Psoas muscle (tissue), 8 donors: ENCODE measurements around the gene CPNE7. TPM values are rescaled to one million over a fixed set of nuclear protein-coding genes. Genes with fewer than 3 reads are reported as not detected.

Experiments used
- ATAC-seq, 4 donors: fragments of 200-7000 bp; cut with Tn5 transposase; one replicate each; pipeline ENCODE4 v1.9.1; 2020; ENCODE audit warnings: moderate library complexity in 3 of 4, mild to moderate bottlenecking in 2 of 4
- DNase-seq, 2 donors: peaks; one replicate each; pipeline ENCODE4 v3.0.0-alpha.2; 2020
- H3K27ac ChIP-seq: fragments of 200-600 bp; one replicate; pipeline ENCODE4 v1.8.0; 2022
- H3K27me3 ChIP-seq, 3 donors: fragments of 200-600 bp in 1 of 3; one replicate each; pipeline versions ENCODE4 v1.6.1 to v1.8.0; 2013 to 2022; ENCODE audit warnings: low read length in 2 of 3, mild to moderate bottlenecking in 2 of 3, moderate library complexity in 1 of 3; ENCODE audit not compliant: insufficient read depth in 3 of 3
- H3K36me3 ChIP-seq, 2 donors: fragments of 200-600 bp in 1 of 2; one replicate each; pipeline versions ENCODE4 v1.6.1 to v1.8.0; 2013 to 2022; ENCODE audit warnings: low read depth in 1 of 2, mild to moderate bottlenecking in 1 of 2, moderate library complexity in 1 of 2; ENCODE audit not compliant: insufficient read depth in 1 of 2
- H3K4me1 ChIP-seq: fragments of 200-600 bp; one replicate; pipeline ENCODE4 v1.8.0; 2022
- H3K4me3 ChIP-seq: fragments of 200-600 bp; one replicate; pipeline ENCODE4 v1.8.0; 2022; ENCODE audit warnings: mild to moderate bottlenecking
- H3K9me3 ChIP-seq: fragments of 200-600 bp; one replicate; pipeline ENCODE4 v1.8.0; 2022
- WGBS, 3 donors: extraction: QIAGEN DNeasy Blood & Tissue Kit; methylation state at CpG; one replicate each; pipeline versions ENCODE4 v1.1.6 to v1.1.7; 2013; 5-methylcytosine and 5-hydroxymethylcytosine counted together
- intact Hi-C, 2 donors: fragments of 100-400 bp; cut with DNase I; formaldehyde crosslinking; loops; one replicate each; pipeline versions ENCODE4 v1.11.0 to v1.14.2; 2022
- polyA plus RNA-seq, 3 donors: library from polyadenylated mRNA; stranded (reverse); fragments of 200-250 nt; gene quantifications; one replicate each; pipeline ENCODE4 v1.2.3, GENCODE V29; 2013
- total RNA-seq, 4 donors: library from RNA; stranded (reverse); fragmentation: NEBNext Ultra II Directional in 2 of 4; extraction: Animal tissue kit (Norgen Biotek cat#: 25700) in 2 of 4; gene quantifications; one replicate each; pipeline versions ENCODE4 v1.2.1 to v1.2.4, GENCODE V29; 2021 to 2023
- TF ChIP-seq, protein P1 (sequence below): fragments of 200-600 bp; IDR thresholded peaks from one replicate; pipeline ENCODE4 v1.8.0; 2022; ENCODE audit warnings: antibody characterized with exemption
- donor health status: healthy with polysubstance abuse.
- donor health status: DM: no; HTN: no; CAD: no; lungs with moderate emphysema.
- donor health status: Bipolar disorder and iron deficiency.
- donor health status: healthy.
- donor health status: DM: yes; HTN: yes; CAD: no.
- donor health status: DM: no; HTN: no; CAD: no.
- donor health status: DM: no; HTN: no; CAD: no.
- donor health status: DM: yes; HTN: yes; CAD: no.

CPNE7 gene
- total and polyA plus RNA-seq, 7 donors, result 0.08 to 0.21 TPM; not detected in 5

- Histone ChIP-seq H3K9me3 (no peaks in the 10 kb centered on the region), H3K36me3 (no peaks in the 10 kb centered on the region), H3K27me3 (peaks cover 0 to 16% (median 3%) of the 10 kb centered on the region in 3 donors), H3K4me1 (no peaks in the 10 kb centered on the region), H3K27ac (no peak overlapping the region), H3K4me3 (no peak overlapping the region)
- intact Hi-C loops, result no loop called here
- TF ChIP-seq, protein P1, sequence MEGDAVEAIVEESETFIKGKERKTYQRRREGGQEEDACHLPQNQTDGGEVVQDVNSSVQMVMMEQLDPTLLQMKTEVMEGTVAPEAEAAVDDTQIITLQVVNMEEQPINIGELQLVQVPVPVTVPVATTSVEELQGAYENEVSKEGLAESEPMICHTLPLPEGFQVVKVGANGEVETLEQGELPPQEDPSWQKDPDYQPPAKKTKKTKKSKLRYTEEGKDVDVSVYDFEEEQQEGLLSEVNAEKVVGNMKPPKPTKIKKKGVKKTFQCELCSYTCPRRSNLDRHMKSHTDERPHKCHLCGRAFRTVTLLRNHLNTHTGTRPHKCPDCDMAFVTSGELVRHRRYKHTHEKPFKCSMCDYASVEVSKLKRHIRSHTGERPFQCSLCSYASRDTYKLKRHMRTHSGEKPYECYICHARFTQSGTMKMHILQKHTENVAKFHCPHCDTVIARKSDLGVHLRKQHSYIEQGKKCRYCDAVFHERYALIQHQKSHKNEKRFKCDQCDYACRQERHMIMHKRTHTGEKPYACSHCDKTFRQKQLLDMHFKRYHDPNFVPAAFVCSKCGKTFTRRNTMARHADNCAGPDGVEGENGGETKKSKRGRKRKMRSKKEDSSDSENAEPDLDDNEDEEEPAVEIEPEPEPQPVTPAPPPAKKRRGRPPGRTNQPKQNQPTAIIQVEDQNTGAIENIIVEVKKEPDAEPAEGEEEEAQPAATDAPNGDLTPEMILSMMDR, result no peak
- WGBS, 3 donors, result 61 to 72% (median 62%) methylated on average over 8 of the region's 8 CpGs
- ATAC-seq (no peak), DNase-seq (no peak)
Observed at GRCh38 chr16:89600956-89601355, 25.4 kb downstream of the CPNE7 start.

- TF ChIP-seq, protein P1, result no peak
- no peaks in the 10 kb centered on the region for H3K9me3 ChIP-seq
- no peaks in the 10 kb centered on the region for H3K4me1 ChIP-seq
- WGBS, 3 donors, result 35 to 37% (median 36%) methylated on average over 21 to 22 of the region's 22 CpGs
- DNase-seq (no peak), ATAC-seq (no peak)
- H3K27ac ChIP-seq, result no peak overlapping the region
- no peaks in the 10 kb centered on the region for H3K36me3 ChIP-seq
- no peak overlapping the region for H3K4me3 ChIP-seq
- intact Hi-C loops, result no loop called here
- peaks cover 0 to 16% (median 3%) of the 10 kb centered on the region in 3 donors for H3K27me3 ChIP-seq
Observed at GRCh38 chr16:89601906-89602272, 26.3 kb downstream of the CPNE7 start.

DNA sequence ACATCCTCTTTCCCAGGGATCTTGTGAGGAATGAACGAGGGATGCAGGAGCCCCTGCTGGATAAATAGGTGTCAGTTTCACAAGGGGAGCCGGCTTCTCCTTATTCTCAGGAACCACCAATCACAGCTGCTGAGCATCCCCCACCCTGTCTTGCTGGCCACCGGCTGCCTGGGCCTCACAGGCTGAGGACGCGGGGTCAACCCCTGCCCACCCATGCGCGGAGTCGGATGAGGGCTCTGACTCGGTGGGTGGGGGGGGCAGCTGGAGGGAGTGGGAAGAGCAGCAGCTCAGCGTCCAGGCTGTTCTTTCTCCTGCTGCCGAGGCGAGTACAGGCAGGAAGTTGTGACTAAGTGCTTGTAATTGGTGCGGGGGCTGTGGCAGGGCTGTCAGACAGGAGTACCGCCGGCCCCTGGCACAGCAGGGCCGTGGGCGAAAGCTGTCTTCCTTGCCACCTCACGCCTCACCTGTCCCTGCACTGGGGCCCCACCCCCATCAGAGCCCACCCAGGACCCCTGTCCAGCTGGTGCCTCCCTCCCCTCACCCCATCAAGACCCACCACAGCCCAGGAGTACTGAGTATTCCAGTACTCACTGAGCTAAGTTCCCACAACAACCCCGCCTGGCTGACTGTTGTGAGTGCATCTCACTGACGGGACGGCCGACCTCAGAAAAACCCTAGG is 26.9 kb downstream of the CPNE7 start:
- ATAC-seq, result peak in 2 of 4 donors; percentile 21 to 34
- Histone ChIP-seq H3K27ac (no peak overlapping the region), H3K36me3 (no peaks in the 10 kb centered on the region), H3K9me3 (no peaks in the 10 kb centered on the region), H3K4me1 (no peaks in the 10 kb centered on the region), H3K27me3 (peaks cover 0 to 16% (median 3%) of the 10 kb centered on the region in 3 donors), H3K4me3 (no peak overlapping the region)
- WGBS, 3 donors, result 3% methylated on average over 18 to 22 of the region's 22 CpGs
- DNase-seq, result no peak
- intact Hi-C loops, result no loop called here
- TF ChIP-seq, protein P1, result no peak

DNA sequence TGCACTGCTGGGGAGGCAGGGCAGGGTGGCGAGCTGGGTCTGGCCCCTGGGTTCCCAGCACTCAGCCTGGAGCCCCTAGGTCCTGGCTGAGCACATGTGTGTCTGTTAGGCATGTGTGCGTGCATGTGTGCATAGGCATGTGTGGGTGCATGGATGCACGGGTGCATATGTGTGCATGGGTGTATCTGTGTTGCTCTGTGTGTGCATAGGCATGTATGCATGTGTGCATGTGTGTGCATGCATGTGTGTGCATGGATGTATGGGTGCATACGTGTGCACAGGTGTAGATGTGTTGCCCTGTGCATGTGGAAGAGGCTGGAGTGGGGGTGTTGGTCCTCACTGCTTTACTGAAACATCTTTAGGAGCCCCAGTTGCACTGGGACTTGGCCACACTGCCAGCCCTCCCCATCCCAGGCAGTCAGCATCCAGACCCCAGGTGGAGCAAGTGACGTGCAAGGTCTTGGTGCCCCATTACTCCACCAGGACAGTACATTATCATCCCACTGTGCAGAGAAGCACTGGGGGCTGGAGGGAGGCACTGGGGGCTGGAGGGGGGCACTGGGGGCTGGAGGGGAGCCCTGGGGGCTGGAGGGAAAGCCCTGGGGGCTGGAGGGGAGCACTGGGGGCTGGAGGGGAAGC is 27.5 kb downstream of the CPNE7 start:
- H3K9me3 ChIP-seq, result no peaks in the 10 kb centered on the region
- TF ChIP-seq, protein P1, result no peak
- intact Hi-C loops, result no loop called here
- 43 to 58% (median 46%) methylated on average over 5 of the region's 5 CpGs for WGBS, 3 donors
- ATAC-seq, result no peak
- H3K36me3 ChIP-seq, result no peaks in the 10 kb centered on the region
- H3K27me3 ChIP-seq, result peaks cover 0 to 16% (median 3%) of the 10 kb centered on the region in 3 donors
- H3K4me3 ChIP-seq, result no peak overlapping the region
- H3K4me1 ChIP-seq, result no peaks in the 10 kb centered on the region
- no peak overlapping the region for H3K27ac ChIP-seq
- no peak for DNase-seq
